Stimulated activated CD8-positive, alpha-beta memory T cell treated with anti-CD3 and anti-CD28 coated beads, Interleukin-4, amount 100 ng/mL, for 1 hour (primary cell): ENCODE data around the gene SH3BP4.

Experiments used
- DNase-seq, 2 donors: peaks; one replicate each; pipeline ENCODE4 v3.0.0-alpha.2; 2020; ENCODE audit warnings: low read depth in 2 of 2, low spot score in 1 of 2

SH3BP4 gene

GRCh38 chr2:235032949-235033348, 81.1 kb downstream of the SH3BP4 start:
- no peak for DNase-seq

- no peak for DNase-seq
These were observed 82.7 kb downstream of the SH3BP4 start for GRCh38 chr2:235034265-235035118.

- DNase-seq: no peak
These were observed 85.9 kb downstream of the SH3BP4 start for GRCh38 chr2:235037604-235038166.

- DNase-seq: no peak
These were observed 89.6 kb downstream of the SH3BP4 start for GRCh38 chr2:235041221-235041917.

GRCh38 chr2:235041918-235042575, 90.2 kb downstream of the SH3BP4 start:
- DNase-seq: no peak

GRCh38 chr2:235042576-235043515, 91.0 kb downstream of the SH3BP4 start:
- no peak for DNase-seq

GRCh38 chr2:235043762-235044500, 92.1 kb downstream of the SH3BP4 start:
- DNase-seq: no peak

GRCh38 chr2:235044501-235045271, 92.9 kb downstream of the SH3BP4 start:
- no peak for DNase-seq

GRCh38 chr2:235045336-235045972, 93.6 kb downstream of the SH3BP4 start:
- no peak for DNase-seq

GRCh38 chr2:235045973-235046343, 94.1 kb downstream of the SH3BP4 start:
- DNase-seq: no peak

GRCh38 chr2:235046589-235046988, 94.8 kb downstream of the SH3BP4 start:
- DNase-seq: no peak

GRCh38 chr2:235047171-235048160, 95.6 kb downstream of the SH3BP4 start:
- DNase-seq: no peak

GRCh38 chr2:235048549-235048948, 96.7 kb downstream of the SH3BP4 start:
- no peak for DNase-seq

- no peak for DNase-seq
These were observed 97.3 kb downstream of the SH3BP4 start for GRCh38 chr2:235049069-235049468.

- no peak for DNase-seq
These were observed 97.9 kb downstream of the SH3BP4 start for GRCh38 chr2:235049719-235050118.

GRCh38 chr2:235050980-235051351, 99.1 kb downstream of the SH3BP4 start:
- no peak for DNase-seq

GRCh38 chr2:235051436-235052260, 99.8 kb downstream of the SH3BP4 start:
- DNase-seq: no peak
